ENCODE data around the gene ANP32B.

ANP32B gene

GRCh38 chr9:97944612-97945011, 38.5 kb upstream of the ANP32B start:
- TF ChIP-seq TAF1 (IDR thresholded peaks at IDR 0.05; ENCODE audit: borderline replicate concordance, insufficient read depth, low read length): no peak
- TF ChIP-seq POLR2AphosphoS5 (IDR thresholded peaks at IDR 0.05; ENCODE audit: low read depth, low read length): no peak
- TF ChIP-seq REST (IDR thresholded peaks at IDR 0.05; ENCODE audit: insufficient read depth in 1 of 2, low read depth in 2 of 2, low read length in 2 of 2): no peak
- TF ChIP-seq FOXP2 (optimal IDR thresholded peaks at IDR 0.05; ENCODE audit: borderline replicate concordance, extremely low read depth, extremely low read length, insufficient read depth): no peak
- TF ChIP-seq SIN3A (IDR thresholded peaks at IDR 0.05; ENCODE audit: borderline replicate concordance, insufficient read depth, low read length): no peak

GRCh38 chr9:97954550-97954989, 28.6 kb upstream of the ANP32B start:
- TF ChIP-seq SIN3A (IDR thresholded peaks at IDR 0.05; ENCODE audit: borderline replicate concordance, insufficient read depth, low read length): no peak
- TF ChIP-seq POLR2AphosphoS5 (IDR thresholded peaks at IDR 0.05; ENCODE audit: low read depth, low read length): no peak
- no peak for TF ChIP-seq FOXP2 (optimal IDR thresholded peaks at IDR 0.05; ENCODE audit: borderline replicate concordance, extremely low read depth, extremely low read length, insufficient read depth)
- no peak for TF ChIP-seq TAF1 (IDR thresholded peaks at IDR 0.05; ENCODE audit: borderline replicate concordance, insufficient read depth, low read length)
- TF ChIP-seq REST (IDR thresholded peaks at IDR 0.05; ENCODE audit: insufficient read depth in 1 of 2, low read depth in 2 of 2, low read length in 2 of 2): no peak

GRCh38 chr9:97956331-97956730, 26.8 kb upstream of the ANP32B start:
- TF ChIP-seq REST (IDR thresholded peaks at IDR 0.05; ENCODE audit: insufficient read depth in 1 of 2, low read depth in 2 of 2, low read length in 2 of 2): no peak
- no peak for TF ChIP-seq FOXP2 (optimal IDR thresholded peaks at IDR 0.05; ENCODE audit: borderline replicate concordance, extremely low read depth, extremely low read length, insufficient read depth)
- no peak for TF ChIP-seq SIN3A (IDR thresholded peaks at IDR 0.05; ENCODE audit: borderline replicate concordance, insufficient read depth, low read length)
- no peak for TF ChIP-seq TAF1 (IDR thresholded peaks at IDR 0.05; ENCODE audit: borderline replicate concordance, insufficient read depth, low read length)
- no peak for TF ChIP-seq POLR2AphosphoS5 (IDR thresholded peaks at IDR 0.05; ENCODE audit: low read depth, low read length)

GRCh38 chr9:97958812-97959511, 24.2 kb upstream of the ANP32B start:
- TF ChIP-seq FOXP2 (optimal IDR thresholded peaks at IDR 0.05; ENCODE audit: borderline replicate concordance, extremely low read depth, extremely low read length, insufficient read depth) (no peak), TAF1 (IDR thresholded peaks at IDR 0.05; ENCODE audit: borderline replicate concordance, insufficient read depth, low read length) (no peak), SIN3A (IDR thresholded peaks at IDR 0.05; ENCODE audit: borderline replicate concordance, insufficient read depth, low read length) (no peak), REST (IDR thresholded peaks at IDR 0.05; ENCODE audit: insufficient read depth in 1 of 2, low read depth in 2 of 2, low read length in 2 of 2) (no peak), POLR2AphosphoS5 (IDR thresholded peaks at IDR 0.05; ENCODE audit: low read depth, low read length) (no peak)

Data from PFSK-1 (cell line).